Left cardiac atrium (tissue), 4 donors: ENCODE measurements around the gene POM121. TPM values are rescaled to one million over a fixed set of nuclear protein-coding genes. Genes with fewer than 3 reads are reported as not detected.
A peak's percentile ranks its signal among the peaks of the same experiment; 100 is the strongest.
"Not testable (repeated sequence)": the region's sequence is repeated elsewhere in the genome, so short reads cannot be mapped to it uniquely, and the experiment has no call there.

Experiments used
- ATAC-seq, 2 donors: fragments of 200-7000 bp; cut with Tn5 transposase; one replicate each; pipeline ENCODE4 v1.9.1; 2020; ENCODE audit warnings: mild to moderate bottlenecking in 2 of 2, moderate library complexity in 2 of 2
- DNase-seq: peaks from one replicate; pipeline ENCODE4 v3.0.0-alpha.2; 2020
- intact Hi-C, 2 donors: fragments of 100-400 bp; cut with DNase I; formaldehyde crosslinking; loops; one replicate each; pipeline versions ENCODE4 v1.14.1 to v1.15.1; 2022 to 2023
- total RNA-seq, 2 donors: library from RNA; stranded (reverse); fragmentation: NEBNext Ultra II Directional; extraction: Animal tissue kit (Norgen Biotek cat#: 25700); gene quantifications; one replicate each; pipeline ENCODE4 v1.2.1, GENCODE V29; 2021
- donor health status: DM: no; HTN: yes; CAD: no.
- donor health status: DM: no; HTN: yes; CAD: no; lungs with severe emphysema.
- donor health status: DM: yes; HTN: yes; CAD: no.
- donor health status: Dilated cardiomyopathy.

The POM121 gene
- total RNA-seq, 2 donors from 2014 or later, result 21.5 to 30.7 TPM

- intact Hi-C loops, result not testable (repeated sequence)
- ATAC-seq, result peak; percentile 5 to 9
Observed at GRCh38 chr7:72975656-72976286, 50.9 kb downstream of the POM121 start.

GRCh38 chr7:72976434-72976833 lies 51.5 kb downstream of the POM121 start:
- peak; percentile 7 to 12 for ATAC-seq
- intact Hi-C loops, DNase-seq: not testable (repeated sequence)

More at GRCh38 chr7:72975656-72976286, 50.9 kb downstream of the POM121 start:
- DNase-seq, result not testable (repeated sequence)

- ATAC-seq, intact Hi-C loops: not testable (repeated sequence)
- DNase-seq, result peak; percentile 10
Observed at GRCh38 chr7:72980382-72980781, 55.5 kb downstream of the POM121 start.

GRCh38 chr7:72982084-72982483 lies 57.2 kb downstream of the POM121 start:
- ATAC-seq, intact Hi-C loops, DNase-seq: not testable (repeated sequence)

GRCh38 chr7:72990146-72990913 lies 65.4 kb downstream of the POM121 start:
- intact Hi-C loops, result not testable (repeated sequence)
- peak; percentile 87 to 92 for ATAC-seq
- peak; percentile 55 for DNase-seq

GRCh38 chr7:72995484-72995883 lies 70.6 kb downstream of the POM121 start:
- ATAC-seq, intact Hi-C loops: not testable (repeated sequence)

GRCh38 chr7:72997447-72997846 lies 72.6 kb downstream of the POM121 start:
- DNase-seq, intact Hi-C loops: not testable (repeated sequence)
- ATAC-seq, result peak in 1 of 2 donors; percentile 37

More at GRCh38 chr7:72995484-72995883, 70.6 kb downstream of the POM121 start:
- not testable (repeated sequence) for DNase-seq

GRCh38 chr7:72997887-72998468 lies 73.1 kb downstream of the POM121 start:
- intact Hi-C loops, DNase-seq: not testable (repeated sequence)
- ATAC-seq, result peak in 1 of 2 donors; percentile 22

Other genes with a start within 250 kb of the POM121 start
- 1 to 10 TPM; 1.4 to 2.8 TPM for gene TYW1B, start 96.9 kb upstream of the POM121 start, total RNA-seq
- gene TRIM74, start 44.4 kb downstream of the POM121 start, total RNA-seq, result under 1 TPM in 1 of 2 donors, not detected in 1; 0.41 TPM
- not detected for gene SPDYE8, start 104.7 kb downstream of the POM121 start, total RNA-seq
- not detected for gene SPDYE11, start 132.8 kb downstream of the POM121 start, total RNA-seq
- gene SPDYE9, start 160.9 kb downstream of the POM121 start, total RNA-seq, result not detected